NOMO-1 treated with dmso at 0.1 percent for 144 hours (cell line): Measurements from ENCODE around the gene PTPRC.
"Not testable (repeated sequence)": the region's sequence is repeated elsewhere in the genome, so short reads cannot be mapped to it uniquely, and the experiment has no call there.

ENCODE experiments used
- DNase-seq: peaks from one replicate; lab custom pipeline; 2025; ENCODE audit not compliant: unreplicated experiment; lab: John Stamatoyannopoulos, UW

The PTPRC gene

GRCh38 chr1:198638894-198639635 lies at the start of gene PTPRC:
Gene PTPRC, plus strand, starts transcription at chr1:198639040. Its CDS starts 229 bp downstream, at chr1:198639269.
- DNase-seq = peak; percentile 81

- no peak for DNase-seq
Observed at GRCh38 chr1:198590454-198590853, 48.4 kb upstream of the PTPRC start.

- no peak for DNase-seq
Observed at GRCh38 chr1:198595765-198596164, 43.1 kb upstream of the PTPRC start.

GRCh38 chr1:198597690-198598430 lies 41.0 kb upstream of the PTPRC start:
- no peak for DNase-seq

- DNase-seq = peak; percentile 12
Observed at GRCh38 chr1:198598796-198599321, 40.0 kb upstream of the PTPRC start.

- no peak for DNase-seq
Observed at GRCh38 chr1:198599749-198600148, 39.1 kb upstream of the PTPRC start.

GRCh38 chr1:198600906-198601305 lies 37.9 kb upstream of the PTPRC start:
- no peak for DNase-seq

GRCh38 chr1:198601310-198601709 lies 37.5 kb upstream of the PTPRC start:
- not testable (repeated sequence) for DNase-seq

- DNase-seq = peak; percentile 9
Observed at GRCh38 chr1:198601936-198602889, 36.6 kb upstream of the PTPRC start.

GRCh38 chr1:198604975-198605374 lies 33.9 kb upstream of the PTPRC start:
- DNase-seq = no peak

- no peak for DNase-seq
Observed at GRCh38 chr1:198605406-198605805, 33.4 kb upstream of the PTPRC start.

- no peak for DNase-seq
Observed at GRCh38 chr1:198606020-198606438, 32.8 kb upstream of the PTPRC start.

- no peak for DNase-seq
Observed at GRCh38 chr1:198607714-198608113, 31.1 kb upstream of the PTPRC start.

GRCh38 chr1:198610362-198610761 lies 28.5 kb upstream of the PTPRC start:
- DNase-seq = no peak

GRCh38 chr1:198611219-198611618 lies 27.6 kb upstream of the PTPRC start:
- DNase-seq = no peak

- DNase-seq = peak; percentile 2
Observed at GRCh38 chr1:198612471-198613260, 26.2 kb upstream of the PTPRC start.

- DNase-seq = no peak
Observed at GRCh38 chr1:198617406-198617805, 21.4 kb upstream of the PTPRC start.

GRCh38 chr1:198619375-198620140 lies 19.3 kb upstream of the PTPRC start:
- DNase-seq = no peak

- no peak for DNase-seq
Observed at GRCh38 chr1:198620218-198620617, 18.6 kb upstream of the PTPRC start.
